D721Med (cell line): ENCODE results near the gene HOXD12.

Source experiments
- DNase-seq: peaks from one replicate; pipeline ENCODE4 v3.0.0; 2011; ENCODE audit warnings: low spot score; ENCODE audit not compliant: insufficient read length
- FAIRE-seq: peaks from 2 replicates; lab custom pipeline; 2011; peaks lifted over from hg19 to GRCh38; lab: Jason Lieb, UNC
- CTCF ChIP-seq: IDR thresholded peaks from 2 replicates; pipeline ENCODE4 v1.5.1; 2012; ENCODE audit warnings: mild to moderate bottlenecking, control low read depth; ENCODE audit not compliant: insufficient read depth; ENCODE audit errors: missing control alignments

Gene HOXD12

GRCh38 chr2:176100547-176101140 is 1.0 kb downstream of the HOXD12 start:
- TF ChIP-seq CTCF = no peak
- no peak for DNase-seq
- no peak for FAIRE-seq

- FAIRE-seq (no peak), DNase-seq (no peak)
- TF ChIP-seq CTCF = no peak
These were observed 1.7 kb downstream of the HOXD12 start for GRCh38 chr2:176101216-176101830.

GRCh38 chr2:176101842-176102241 is 2.2 kb downstream of the HOXD12 start:
- no peak for TF ChIP-seq CTCF
- DNase-seq (no peak), FAIRE-seq (no peak)

GRCh38 chr2:176102309-176102866 is 2.8 kb downstream of the HOXD12 start:
- DNase-seq = no peak
- no peak for FAIRE-seq
- TF ChIP-seq CTCF = no peak

- no peak for DNase-seq
- no peak for TF ChIP-seq CTCF
- no peak for FAIRE-seq
These were observed 3.6 kb downstream of the HOXD12 start for GRCh38 chr2:176103194-176103593.

- TF ChIP-seq CTCF = no peak
- DNase-seq (no peak), FAIRE-seq (no peak)
These were observed 4.2 kb downstream of the HOXD12 start for GRCh38 chr2:176103742-176104315.
